GM19467 (cell line): ENCODE data around the gene PLEKHG2.
"Not testable (repeated sequence)": the region's sequence is repeated elsewhere in the genome, so short reads cannot be mapped to it uniquely, and the experiment has no call there.

Experiments used
- ATAC-seq: cut with Tn5 transposase; IDR thresholded peaks from one replicate; pipeline ENCODE4 v1.9.1; 2021; ENCODE audit warnings: mild to moderate bottlenecking, moderate library complexity; ENCODE audit not compliant: unreplicated experiment

The PLEKHG2 gene

GRCh38 chr19:39412100-39412866 lies at the start of gene PLEKHG2:
Gene PLEKHG2, plus strand, starts transcription at chr19:39412669. Its CDS starts 1,418 bp downstream, at chr19:39414087.
- peak; percentile 47 for ATAC-seq

- no peak for ATAC-seq
These were observed 49.5 kb upstream of the PLEKHG2 start for GRCh38 chr19:39362682-39363657.

GRCh38 chr19:39363901-39364457 lies 48.5 kb upstream of the PLEKHG2 start:
- ATAC-seq, result no peak

GRCh38 chr19:39365531-39365930 lies 46.9 kb upstream of the PLEKHG2 start:
- no peak for ATAC-seq

GRCh38 chr19:39369200-39369599 lies 43.3 kb upstream of the PLEKHG2 start:
- no peak for ATAC-seq

GRCh38 chr19:39370735-39371134 lies 41.7 kb upstream of the PLEKHG2 start:
- no peak for ATAC-seq

- no peak for ATAC-seq
These were observed 40.2 kb upstream of the PLEKHG2 start for GRCh38 chr19:39372047-39372802.

GRCh38 chr19:39372941-39373340 lies 39.5 kb upstream of the PLEKHG2 start:
- ATAC-seq, result no peak

- no peak for ATAC-seq
These were observed 36.5 kb upstream of the PLEKHG2 start for GRCh38 chr19:39375929-39376328.

GRCh38 chr19:39377373-39378362 lies 34.8 kb upstream of the PLEKHG2 start:
- ATAC-seq, result no peak

GRCh38 chr19:39379366-39379765 lies 33.1 kb upstream of the PLEKHG2 start:
- not testable (repeated sequence) for ATAC-seq

- ATAC-seq, result no peak
These were observed 32.5 kb upstream of the PLEKHG2 start for GRCh38 chr19:39379865-39380396.

- no peak for ATAC-seq
These were observed 31.7 kb upstream of the PLEKHG2 start for GRCh38 chr19:39380521-39381502.

- no peak for ATAC-seq
These were observed 30.4 kb upstream of the PLEKHG2 start for GRCh38 chr19:39381910-39382611.

GRCh38 chr19:39382991-39383828 lies 29.3 kb upstream of the PLEKHG2 start:
- no peak for ATAC-seq

- no peak for ATAC-seq
These were observed 27.5 kb upstream of the PLEKHG2 start for GRCh38 chr19:39384839-39385568.
